NCI-H1436 treated with DMSO at 0.1 percent for 48 hours (cell line): ENCODE data around the gene GINS1.
A peak's percentile ranks its signal among the peaks of the same experiment; 100 is the strongest.

Experiments
- DNase-seq: peaks from one replicate; lab custom pipeline; 2025; lab: John Stamatoyannopoulos, UW

GINS1 gene

GRCh38 chr20:25407311-25408169 lies at the start of gene GINS1:
Gene GINS1 (plus strand): TSS chr20:25407673. CDS start chr20:25407821, 148 bp downstream.
- peak; percentile 42 for DNase-seq

- no peak for DNase-seq
Measured at GRCh38 chr20:25360631-25361286, 46.7 kb upstream of the GINS1 start.

GRCh38 chr20:25361287-25361683 lies 46.2 kb upstream of the GINS1 start:
- no peak for DNase-seq

GRCh38 chr20:25364180-25364788 lies 43.2 kb upstream of the GINS1 start:
- no peak for DNase-seq

GRCh38 chr20:25364879-25365699 lies 42.4 kb upstream of the GINS1 start:
- DNase-seq = no peak

- no peak for DNase-seq
Measured at GRCh38 chr20:25368526-25368925, 38.9 kb upstream of the GINS1 start.

GRCh38 chr20:25368976-25369375 lies 38.5 kb upstream of the GINS1 start:
- no peak for DNase-seq

- no peak for DNase-seq
Measured at GRCh38 chr20:25369529-25369928, 37.9 kb upstream of the GINS1 start.

GRCh38 chr20:25369971-25370370 lies 37.5 kb upstream of the GINS1 start:
- DNase-seq = no peak

GRCh38 chr20:25372584-25373336 lies 34.7 kb upstream of the GINS1 start:
- DNase-seq = no peak

GRCh38 chr20:25374842-25375241 lies 32.6 kb upstream of the GINS1 start:
- no peak for DNase-seq

GRCh38 chr20:25376236-25376635 lies 31.2 kb upstream of the GINS1 start:
- no peak for DNase-seq

GRCh38 chr20:25376886-25377285 lies 30.6 kb upstream of the GINS1 start:
- DNase-seq = no peak

- no peak for DNase-seq
Measured at GRCh38 chr20:25378189-25378883, 29.1 kb upstream of the GINS1 start.

GRCh38 chr20:25378884-25379733 lies 28.4 kb upstream of the GINS1 start:
- no peak for DNase-seq

GRCh38 chr20:25380945-25381614 lies 26.4 kb upstream of the GINS1 start:
- DNase-seq = no peak

GRCh38 chr20:25382704-25383370 lies 24.6 kb upstream of the GINS1 start:
- no peak for DNase-seq

GRCh38 chr20:25389401-25389857 lies 18.0 kb upstream of the GINS1 start:
- no peak for DNase-seq
